Osteocyte (in vitro differentiated cells): ENCODE data around the gene TMEM161B. TPM values are rescaled to one million over a fixed set of nuclear protein-coding genes. Genes with fewer than 3 reads are reported as not detected.

Experiments used
- DNase-seq: peaks from one replicate; pipeline ENCODE4 v3.0.0; 2021; ENCODE audit warnings: mixed read lengths; ENCODE audit not compliant: unreplicated experiment; ENCODE audit errors: extremely low spot score
- H3K27ac Mint-ChIP-seq: one replicate; pipeline ENCODE4 v1.8.0; 2021; ENCODE audit warnings: mild to moderate bottlenecking, mixed read lengths; ENCODE audit not compliant: unreplicated experiment
- H3K27me3 Mint-ChIP-seq: one replicate; pipeline ENCODE4 v1.8.0; 2021; ENCODE audit warnings: mixed read lengths; ENCODE audit not compliant: unreplicated experiment
- H3K36me3 Mint-ChIP-seq: one replicate; pipeline ENCODE4 v1.8.0; 2021; ENCODE audit warnings: mixed read lengths; ENCODE audit not compliant: unreplicated experiment
- H3K4me1 Mint-ChIP-seq: one replicate; pipeline ENCODE4 v1.8.0; 2021; ENCODE audit warnings: mixed read lengths; ENCODE audit not compliant: unreplicated experiment
- H3K4me3 Mint-ChIP-seq: one replicate; pipeline ENCODE4 v1.8.0; 2021; ENCODE audit warnings: mild to moderate bottlenecking, moderate library complexity, mixed read lengths; ENCODE audit not compliant: unreplicated experiment
- H3K9me3 Mint-ChIP-seq: one replicate; pipeline ENCODE4 v1.8.0; 2021; ENCODE audit warnings: mixed read lengths; ENCODE audit not compliant: unreplicated experiment
- total RNA-seq: library from RNA; stranded (reverse); gene quantifications from 2 replicates; pipeline ENCODE4 v1.2.1, GENCODE V29; 2021
- TF ChIP-seq, protein P1 (sequence below): fragments of 200-600 bp; sonication (generic); IDR thresholded peaks from 2 replicates; pipeline ENCODE4 v1.5.0; 2021; ENCODE audit warnings: antibody characterized with exemption, mild to moderate bottlenecking, moderate library complexity

The TMEM161B gene
- total RNA-seq, 1 donor from 2014 or later: 11.3 TPM

DNA sequence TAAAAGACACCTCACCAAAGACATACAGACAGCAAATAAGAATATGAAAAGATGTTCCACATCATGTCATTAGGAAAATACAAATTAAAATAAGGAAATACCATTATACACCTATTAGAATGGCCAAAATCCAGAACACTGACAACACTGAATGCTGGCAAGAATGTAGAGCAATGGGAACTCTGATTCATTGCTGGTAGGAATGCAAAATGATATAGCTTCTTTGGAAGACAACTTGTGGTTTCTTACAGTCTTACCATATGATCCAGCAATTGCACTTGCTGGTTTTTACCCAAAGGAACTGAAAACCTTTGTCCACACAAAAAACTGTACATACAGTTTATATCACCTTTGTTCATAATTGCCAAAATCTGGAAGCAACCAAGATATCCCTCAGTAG is 6.5 kb downstream of the TMEM161B start:
- TF ChIP-seq, protein P1, sequence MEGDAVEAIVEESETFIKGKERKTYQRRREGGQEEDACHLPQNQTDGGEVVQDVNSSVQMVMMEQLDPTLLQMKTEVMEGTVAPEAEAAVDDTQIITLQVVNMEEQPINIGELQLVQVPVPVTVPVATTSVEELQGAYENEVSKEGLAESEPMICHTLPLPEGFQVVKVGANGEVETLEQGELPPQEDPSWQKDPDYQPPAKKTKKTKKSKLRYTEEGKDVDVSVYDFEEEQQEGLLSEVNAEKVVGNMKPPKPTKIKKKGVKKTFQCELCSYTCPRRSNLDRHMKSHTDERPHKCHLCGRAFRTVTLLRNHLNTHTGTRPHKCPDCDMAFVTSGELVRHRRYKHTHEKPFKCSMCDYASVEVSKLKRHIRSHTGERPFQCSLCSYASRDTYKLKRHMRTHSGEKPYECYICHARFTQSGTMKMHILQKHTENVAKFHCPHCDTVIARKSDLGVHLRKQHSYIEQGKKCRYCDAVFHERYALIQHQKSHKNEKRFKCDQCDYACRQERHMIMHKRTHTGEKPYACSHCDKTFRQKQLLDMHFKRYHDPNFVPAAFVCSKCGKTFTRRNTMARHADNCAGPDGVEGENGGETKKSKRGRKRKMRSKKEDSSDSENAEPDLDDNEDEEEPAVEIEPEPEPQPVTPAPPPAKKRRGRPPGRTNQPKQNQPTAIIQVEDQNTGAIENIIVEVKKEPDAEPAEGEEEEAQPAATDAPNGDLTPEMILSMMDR: no peak
- Mint-ChIP-seq H3K27ac (no peak overlapping the region), H3K9me3 (peaks cover 4% of the 10 kb centered on the region), H3K27me3 (no peaks in the 10 kb centered on the region), H3K4me3 (no peak overlapping the region), H3K4me1 (peaks cover 3% of the 10 kb centered on the region), H3K36me3 (peaks cover 16% of the 10 kb centered on the region)
- DNase-seq: no peak

DNA sequence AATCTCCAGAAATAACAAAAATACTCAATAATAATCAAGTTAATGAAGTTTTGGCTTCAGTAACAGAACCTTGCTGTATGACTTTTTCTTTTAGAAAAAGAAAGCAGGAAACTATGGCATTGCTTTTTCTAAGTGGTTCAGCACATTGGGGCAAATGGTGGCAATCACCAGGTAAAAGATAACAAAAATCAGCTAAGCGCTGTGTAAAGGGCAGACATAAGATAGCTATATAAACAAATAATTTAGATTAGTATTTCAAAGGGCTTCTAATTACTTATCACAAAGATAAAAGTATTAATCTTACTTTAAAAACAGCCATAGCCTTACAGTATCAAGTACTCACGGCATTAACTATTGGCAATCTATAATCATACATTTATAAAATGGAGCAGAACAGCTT is 10.0 kb downstream of the TMEM161B start:
- Mint-ChIP-seq H3K27ac (no peak overlapping the region), H3K36me3 (peaks cover 5% of the 10 kb centered on the region), H3K9me3 (no peaks in the 10 kb centered on the region), H3K4me3 (no peak overlapping the region), H3K4me1 (no peaks in the 10 kb centered on the region), H3K27me3 (no peaks in the 10 kb centered on the region)
- TF ChIP-seq, protein P1: no peak
- DNase-seq: no peak

DNA sequence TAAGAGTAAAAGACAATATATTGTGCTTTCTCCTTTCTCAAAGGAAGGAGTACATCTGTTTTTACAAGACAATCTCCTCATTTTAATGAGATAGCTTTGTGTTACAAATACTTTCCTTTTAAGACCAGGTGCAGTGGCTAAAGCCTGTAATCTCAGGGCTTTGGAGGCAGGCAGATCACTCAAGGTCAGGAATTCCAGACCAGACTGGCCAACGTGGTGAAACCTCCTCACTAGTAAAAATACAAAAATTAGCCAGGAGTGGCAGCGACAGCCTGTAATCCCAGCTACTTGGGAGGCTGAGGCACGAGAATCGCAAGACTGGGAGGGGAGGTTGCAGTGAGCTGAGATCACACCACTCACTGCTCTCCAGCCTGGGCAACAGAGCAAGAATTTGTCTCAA is 11.8 kb downstream of the TMEM161B start:
- no peaks in the 10 kb centered on the region for H3K27me3 Mint-ChIP-seq
- H3K4me3 Mint-ChIP-seq: no peak overlapping the region
- no peak for DNase-seq
- H3K27ac Mint-ChIP-seq: no peak overlapping the region
- no peaks in the 10 kb centered on the region for H3K9me3 Mint-ChIP-seq
- H3K4me1 Mint-ChIP-seq: no peaks in the 10 kb centered on the region
- peaks cover 5% of the 10 kb centered on the region for H3K36me3 Mint-ChIP-seq
- TF ChIP-seq, protein P1: no peak

DNA sequence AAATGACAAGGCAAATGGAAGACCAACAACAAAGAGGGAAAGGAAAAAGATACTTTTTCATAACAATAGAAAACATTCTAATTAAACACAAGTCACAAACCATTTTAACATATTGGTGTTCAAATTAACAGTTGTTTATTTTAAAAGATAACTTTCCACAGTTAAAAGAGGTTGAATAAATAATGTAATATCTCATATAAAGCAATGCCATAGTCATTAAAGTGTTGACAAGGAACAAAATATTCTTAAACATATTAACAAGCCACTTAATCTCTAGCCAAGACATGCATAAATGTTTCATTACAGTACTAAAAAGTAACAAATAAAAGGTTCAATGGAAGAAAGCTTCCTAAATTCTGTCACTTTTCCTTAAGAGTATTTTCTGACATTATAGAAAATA is 12.6 kb downstream of the TMEM161B start:
- TF ChIP-seq, protein P1: no peak
- no peaks in the 10 kb centered on the region for H3K27me3 Mint-ChIP-seq
- H3K9me3 Mint-ChIP-seq: no peaks in the 10 kb centered on the region
- H3K4me1 Mint-ChIP-seq: no peaks in the 10 kb centered on the region
- H3K4me3 Mint-ChIP-seq: no peak overlapping the region
- H3K36me3 Mint-ChIP-seq: peaks cover 5% of the 10 kb centered on the region
- no peak overlapping the region for H3K27ac Mint-ChIP-seq
- DNase-seq: no peak

DNA sequence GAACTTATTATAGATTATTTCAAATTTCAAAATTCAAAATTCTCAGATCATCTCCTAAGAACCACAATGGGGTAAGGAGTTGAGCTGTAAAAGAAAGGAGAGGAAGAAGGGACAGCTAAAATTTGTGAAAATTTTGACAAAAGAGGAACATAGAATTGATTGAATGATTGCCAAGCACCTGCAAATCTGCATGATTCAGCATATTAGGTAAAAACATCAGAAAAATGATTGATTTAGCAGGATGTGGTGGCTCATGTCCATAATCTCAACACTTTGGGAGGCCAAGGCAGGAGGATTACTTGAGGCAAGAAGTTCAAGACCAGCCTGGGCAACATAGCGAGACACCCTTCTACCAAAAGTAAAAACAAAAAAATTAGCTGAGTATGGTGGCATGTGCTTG is 14.3 kb downstream of the TMEM161B start:
- Mint-ChIP-seq H3K36me3 (peaks cover 5% of the 10 kb centered on the region), H3K9me3 (no peaks in the 10 kb centered on the region), H3K4me3 (no peak overlapping the region), H3K27me3 (no peaks in the 10 kb centered on the region), H3K27ac (no peak overlapping the region), H3K4me1 (no peaks in the 10 kb centered on the region)
- TF ChIP-seq, protein P1: no peak
- no peak for DNase-seq
